SK-N-MC (cell line): ENCODE data around the gene PTPN14.

Experiments used
- EZH2 ChIP-seq: fragments of 200-600 bp; sonication (generic); IDR thresholded peaks from one replicate; pipeline ENCODE4 v1.6.1; 2017; ENCODE audit warnings: antibody characterized with exemption
- FOXP2 ChIP-seq: optimal IDR thresholded peaks from 2 replicates; pipeline ENCODE3; 2011; ENCODE audit warnings: mild to moderate bottlenecking, moderate library complexity; ENCODE audit not compliant: insufficient read depth; ENCODE audit errors: extremely low read length, control extremely low read depth
- POLR2AphosphoS5 ChIP-seq: IDR thresholded peaks from 2 replicates; pipeline ENCODE4 v1.6.1; 2012; ENCODE audit warnings: mild to moderate bottlenecking, low read depth, low read length, borderline replicate concordance

GRCh38 chr1:214563881-214564280 is 12.5 kb upstream of the PTPN14 start:
- TF ChIP-seq POLR2AphosphoS5 (no peak), EZH2 (no peak), FOXP2 (no peak)
